HG02623 (cell line): ENCODE measurements around the gene GARNL3.

Experiments used
- ATAC-seq: cut with Tn5 transposase; IDR thresholded peaks from one replicate; pipeline ENCODE4 v1.9.1; 2021; ENCODE audit warnings: moderate library complexity; ENCODE audit not compliant: unreplicated experiment

GARNL3 gene

DNA sequence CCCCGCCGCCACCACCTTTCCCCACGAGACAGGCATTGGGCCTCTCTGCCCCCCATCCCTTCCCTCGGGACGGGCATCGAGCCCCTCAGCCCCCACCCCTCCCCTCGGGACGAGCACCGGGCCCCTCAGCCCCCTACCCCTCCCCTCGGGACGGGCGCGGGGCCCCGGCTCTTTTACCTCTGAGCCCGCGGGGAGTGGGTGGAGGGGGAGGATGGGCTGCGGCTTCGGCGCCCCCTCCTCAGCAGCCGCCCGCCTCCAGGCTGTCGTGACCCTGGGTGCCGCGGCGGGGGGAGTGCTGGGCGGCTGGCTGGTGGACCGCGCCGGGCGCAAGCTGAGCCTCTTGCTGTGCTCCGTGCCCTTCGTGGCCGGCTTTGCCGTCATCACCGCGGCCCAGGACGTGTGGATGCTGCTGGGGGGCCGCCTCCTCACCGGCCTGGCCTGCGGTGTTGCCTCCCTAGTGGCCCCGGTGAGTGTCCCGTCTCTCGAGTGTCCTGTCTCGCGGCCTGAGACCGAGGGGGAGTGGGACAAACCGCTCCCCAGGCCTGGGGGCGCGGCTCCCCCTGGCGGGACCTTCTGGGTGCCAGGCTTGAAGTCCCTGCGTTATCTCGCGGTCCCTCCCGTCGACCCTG, 133.2 kb downstream of the GARNL3 start:
- no peak for ATAC-seq

DNA sequence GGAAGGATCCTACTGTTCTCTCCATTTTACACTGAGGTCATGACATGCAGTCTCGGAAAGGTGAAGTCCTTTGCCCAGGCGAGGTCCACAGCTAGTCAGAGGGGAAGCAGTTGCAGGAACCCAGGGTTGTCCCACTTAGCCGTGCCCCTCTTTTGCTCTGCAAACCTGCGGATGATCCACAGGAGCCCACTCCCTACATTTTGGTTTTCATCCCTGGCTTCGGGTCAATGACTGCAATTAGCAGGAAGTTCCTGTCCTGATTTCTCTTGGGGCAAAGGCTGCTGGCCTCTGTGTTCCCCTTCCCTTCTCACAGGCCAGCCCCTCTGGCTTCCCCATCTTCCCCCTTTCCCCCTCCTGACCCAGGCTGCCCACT, 133.7 kb downstream of the GARNL3 start:
- ATAC-seq = no peak

DNA sequence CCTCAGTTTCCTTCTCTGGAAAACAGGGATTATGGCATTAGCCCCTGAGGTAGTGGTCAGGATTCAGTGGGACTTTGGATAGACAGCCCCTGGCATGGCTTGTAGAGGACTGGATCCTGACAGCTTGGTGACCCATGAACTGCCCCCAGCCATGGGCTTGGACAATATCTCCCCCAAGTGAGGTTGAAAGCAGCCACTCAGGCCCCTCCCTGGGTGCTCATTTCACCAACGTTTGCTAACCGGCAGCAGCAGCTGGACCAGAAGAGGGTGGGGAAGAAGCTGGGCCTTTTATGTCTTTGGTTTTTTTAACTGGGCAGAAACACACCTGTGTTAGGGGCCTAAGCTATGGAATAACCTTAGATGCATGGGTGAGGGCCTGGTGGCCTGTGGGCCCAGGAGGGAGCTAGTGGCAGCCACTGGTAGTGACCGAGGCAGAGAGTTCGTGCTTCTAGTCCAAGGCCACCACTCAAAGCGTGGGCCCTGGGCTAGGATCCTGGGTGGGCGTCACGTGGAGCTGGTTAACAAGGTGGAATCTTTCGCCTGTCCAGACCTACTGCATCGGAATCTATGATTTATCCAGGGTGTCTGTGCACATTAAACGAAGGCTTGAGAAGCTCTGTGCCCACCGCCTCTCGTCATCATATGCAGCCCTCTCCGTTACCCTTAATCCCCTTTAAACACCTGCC, 134.3 kb downstream of the GARNL3 start:
- no peak for ATAC-seq

DNA sequence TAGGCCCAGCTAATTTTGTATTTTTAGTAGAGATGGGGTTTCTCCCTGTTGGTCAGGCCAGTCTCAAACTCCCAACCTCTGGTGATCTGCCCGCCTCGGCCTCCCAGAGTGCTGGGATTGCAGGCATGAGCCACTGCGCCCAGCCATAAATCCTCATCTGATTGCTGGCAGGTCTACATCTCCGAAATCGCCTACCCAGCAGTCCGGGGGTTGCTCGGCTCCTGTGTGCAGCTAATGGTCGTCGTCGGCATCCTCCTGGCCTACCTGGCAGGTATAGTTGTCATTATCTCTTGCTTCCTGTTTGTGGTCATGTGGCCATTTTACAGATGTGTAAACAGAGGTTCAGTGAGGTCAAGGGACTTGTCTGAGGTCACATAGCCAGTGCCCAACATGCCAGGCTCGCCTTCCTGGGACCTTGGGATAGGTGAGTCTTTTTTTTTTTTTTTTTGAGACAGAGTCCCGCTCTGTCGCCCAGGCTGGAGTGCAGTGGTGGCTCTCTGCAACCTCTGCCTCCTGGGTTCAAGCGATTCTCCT, 135.2 kb downstream of the GARNL3 start:
- no peak for ATAC-seq

DNA sequence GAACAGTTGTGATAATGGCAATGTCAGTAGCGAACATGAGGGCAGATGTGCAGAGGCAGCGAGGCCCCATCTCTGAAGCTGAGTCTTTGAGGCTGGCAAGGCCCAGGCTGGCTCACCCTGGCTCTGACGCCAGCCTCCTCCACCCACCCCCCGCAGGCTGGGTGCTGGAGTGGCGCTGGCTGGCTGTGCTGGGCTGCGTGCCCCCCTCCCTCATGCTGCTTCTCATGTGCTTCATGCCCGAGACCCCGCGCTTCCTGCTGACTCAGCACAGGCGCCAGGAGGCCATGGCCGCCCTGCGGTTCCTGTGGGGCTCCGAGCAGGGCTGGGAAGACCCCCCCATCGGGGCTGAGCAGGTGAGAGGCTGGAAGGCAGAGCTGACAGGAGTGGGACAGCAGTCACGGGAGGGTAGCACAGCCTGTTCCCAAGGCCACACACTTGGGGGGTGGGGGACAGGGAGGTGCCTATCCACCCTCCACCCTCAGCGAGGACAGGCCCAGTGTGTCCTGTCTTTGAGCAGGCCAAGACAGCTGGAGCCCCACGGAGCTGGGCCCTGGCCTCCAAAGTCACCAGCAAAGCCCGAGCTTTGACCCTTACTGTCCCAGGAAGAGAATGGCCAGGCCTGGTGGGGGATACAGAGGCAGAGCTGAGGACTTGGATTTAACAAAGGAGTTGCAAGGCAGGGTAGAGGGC, 138.0 kb downstream of the GARNL3 start:
- ATAC-seq = no peak

DNA sequence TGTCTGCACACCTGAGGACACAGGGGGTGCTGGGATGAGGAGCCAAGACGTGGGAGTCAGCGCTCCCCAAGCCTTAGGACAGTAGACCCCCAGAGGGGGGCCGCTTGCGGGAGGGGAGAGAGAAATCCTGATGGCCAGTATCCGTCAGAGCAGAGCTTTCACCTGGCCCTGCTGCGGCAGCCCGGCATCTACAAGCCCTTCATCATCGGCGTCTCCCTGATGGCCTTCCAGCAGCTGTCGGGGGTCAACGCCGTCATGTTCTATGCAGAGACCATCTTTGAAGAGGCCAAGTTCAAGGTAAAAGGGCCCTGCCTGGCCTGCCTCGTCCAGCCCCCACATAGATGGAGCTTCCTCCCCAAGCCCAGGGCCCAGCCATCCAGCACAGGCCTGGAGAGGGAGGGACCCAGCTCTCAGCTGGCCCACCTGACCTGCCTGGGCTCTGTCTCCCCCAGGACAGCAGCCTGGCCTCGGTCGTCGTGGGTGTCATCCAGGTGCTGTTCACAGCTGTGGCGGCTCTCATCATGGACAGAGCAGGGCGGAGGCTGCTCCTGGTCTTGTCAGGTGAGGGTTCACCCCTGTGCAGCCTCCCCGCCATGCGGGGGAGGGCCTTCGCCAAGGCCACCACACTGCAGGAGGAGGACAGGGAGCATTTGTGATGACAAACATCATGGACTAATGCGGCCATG, 139.1 kb downstream of the GARNL3 start:
- ATAC-seq = no peak

DNA sequence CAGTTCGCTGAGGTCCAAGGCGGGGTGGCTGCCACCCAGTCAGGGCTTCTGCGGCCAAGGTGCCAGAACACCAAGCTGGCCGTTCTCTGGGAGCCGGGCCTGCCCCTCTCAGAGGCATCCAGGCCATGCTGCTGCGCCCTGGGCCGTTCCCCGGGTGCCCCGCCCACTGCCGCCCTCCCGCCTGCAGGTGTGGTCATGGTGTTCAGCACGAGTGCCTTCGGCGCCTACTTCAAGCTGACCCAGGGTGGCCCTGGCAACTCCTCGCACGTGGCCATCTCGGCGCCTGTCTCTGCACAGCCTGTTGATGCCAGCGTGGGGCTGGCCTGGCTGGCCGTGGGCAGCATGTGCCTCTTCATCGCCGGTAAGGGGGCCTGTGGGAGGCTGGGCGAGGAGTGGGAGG, 140.1 kb downstream of the GARNL3 start:
- no peak for ATAC-seq

DNA sequence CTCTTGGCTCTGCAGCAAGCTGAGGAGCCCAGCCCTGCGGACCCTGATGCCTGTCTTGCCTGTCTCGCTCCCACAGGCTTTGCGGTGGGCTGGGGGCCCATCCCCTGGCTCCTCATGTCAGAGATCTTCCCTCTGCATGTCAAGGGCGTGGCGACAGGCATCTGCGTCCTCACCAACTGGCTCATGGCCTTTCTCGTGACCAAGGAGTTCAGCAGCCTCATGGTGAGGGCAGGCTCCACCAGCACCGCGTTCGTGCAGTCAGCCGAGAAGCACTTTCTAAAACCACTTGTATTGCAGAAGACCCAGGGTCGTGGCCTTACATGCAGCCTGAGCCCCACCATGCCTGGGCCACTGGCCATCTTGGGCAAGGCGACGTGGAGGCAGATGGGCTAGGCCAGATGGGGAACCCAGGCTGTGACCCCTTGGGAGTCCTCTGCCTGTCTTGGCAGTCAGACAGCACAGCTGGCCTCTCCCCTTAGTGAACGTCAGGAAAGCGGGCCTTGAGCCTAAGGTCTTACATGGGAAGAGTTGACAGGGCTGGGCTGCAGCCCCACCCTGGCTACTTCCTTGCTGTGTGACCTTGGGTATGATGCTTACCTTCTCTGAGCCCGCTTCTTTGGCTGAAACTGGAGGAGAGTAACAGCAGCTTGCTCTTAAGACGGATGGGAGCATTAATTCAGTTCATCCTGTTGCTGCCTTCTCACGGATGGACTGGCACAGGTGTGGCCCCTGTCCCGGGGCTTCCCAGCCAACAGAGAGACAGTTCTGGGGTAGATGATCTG, 141.0 kb downstream of the GARNL3 start:
- ATAC-seq = no peak

DNA sequence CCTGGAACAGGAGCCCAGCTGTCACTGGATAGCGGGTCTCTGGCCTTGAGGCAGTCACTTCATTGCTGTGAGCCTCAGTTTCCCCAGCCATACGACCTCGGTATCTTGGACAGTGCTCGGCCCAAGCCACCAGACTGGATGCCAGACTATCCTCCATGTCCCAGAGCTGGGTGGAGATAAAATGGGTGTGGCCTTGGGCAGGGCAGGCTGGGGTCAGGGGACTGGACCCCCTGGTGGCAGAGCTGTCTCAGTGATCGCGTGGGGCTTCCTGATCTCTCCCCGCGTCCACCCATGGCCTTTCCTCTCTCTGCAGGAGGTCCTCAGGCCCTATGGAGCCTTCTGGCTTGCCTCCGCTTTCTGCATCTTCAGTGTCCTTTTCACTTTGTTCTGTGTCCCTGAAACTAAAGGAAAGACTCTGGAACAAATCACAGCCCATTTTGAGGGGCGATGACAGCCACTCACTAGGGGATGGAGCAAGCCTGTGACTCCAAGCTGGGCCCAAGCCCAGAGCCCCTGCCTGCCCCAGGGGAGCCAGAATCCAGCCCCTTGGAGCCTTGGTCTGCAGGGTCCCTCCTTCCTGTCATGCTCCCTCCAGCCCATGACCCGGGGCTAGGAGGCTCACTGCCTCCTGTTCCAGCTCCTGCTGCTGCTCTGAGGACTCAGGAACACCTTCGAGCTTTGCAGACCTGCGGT, 142.4 kb downstream of the GARNL3 start:
- no peak for ATAC-seq

DNA sequence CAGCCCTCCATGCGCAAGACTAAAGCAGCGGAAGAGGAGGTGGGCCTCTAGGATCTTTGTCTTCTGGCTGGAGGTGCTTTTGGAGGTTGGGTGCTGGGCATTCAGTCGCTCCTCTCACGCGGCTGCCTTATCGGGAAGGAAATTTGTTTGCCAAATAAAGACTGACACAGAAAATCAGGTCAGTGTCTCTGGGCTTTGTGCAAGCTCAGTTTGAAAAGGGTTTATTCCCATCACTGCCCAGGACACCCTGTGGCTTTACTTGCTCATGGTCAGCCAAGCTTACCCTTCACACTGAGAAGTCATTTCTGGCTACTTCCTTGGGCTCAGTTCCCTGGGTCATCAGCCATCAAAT, 142.9 kb downstream of the GARNL3 start:
- no peak for ATAC-seq

DNA sequence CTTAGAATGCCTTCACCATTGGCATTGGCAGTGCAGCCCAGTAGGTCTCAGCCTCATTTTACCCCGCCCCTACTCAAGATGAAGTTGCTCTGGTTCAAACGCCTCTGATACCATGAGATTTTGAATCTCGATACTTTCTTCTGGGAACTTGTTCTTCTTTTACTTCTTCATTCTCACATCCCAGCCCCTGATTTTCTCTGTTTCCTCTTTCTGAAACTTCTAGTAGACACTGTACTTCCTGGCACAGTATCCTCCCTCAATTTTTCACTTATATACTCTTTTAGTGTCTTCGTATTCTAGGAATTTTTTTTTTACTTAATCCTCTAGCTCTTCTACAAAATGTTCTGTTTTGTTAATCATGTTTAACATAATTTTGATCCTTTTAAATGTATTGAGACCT, 146.5 kb downstream of the GARNL3 start:
- ATAC-seq = no peak

DNA sequence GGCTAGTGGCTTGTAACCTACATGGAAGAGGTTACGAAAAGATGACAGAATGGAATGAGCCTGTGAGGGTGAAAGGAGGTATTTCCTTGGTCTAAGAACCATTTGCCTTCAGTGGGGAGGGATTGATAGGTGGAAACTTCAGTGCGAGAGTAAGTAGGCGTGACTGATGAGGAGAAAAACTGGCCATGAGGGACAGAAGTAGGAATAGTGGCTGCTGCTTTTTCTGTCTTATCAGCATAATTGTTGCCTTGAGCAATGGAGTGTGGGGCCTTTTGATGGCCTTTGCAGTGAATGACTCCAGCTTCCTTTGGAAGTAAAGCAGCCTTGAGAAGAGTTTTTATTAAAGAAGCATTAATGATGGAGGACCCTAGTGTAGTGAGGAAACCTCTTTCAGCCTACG, 150.6 kb downstream of the GARNL3 start:
- no peak for ATAC-seq

DNA sequence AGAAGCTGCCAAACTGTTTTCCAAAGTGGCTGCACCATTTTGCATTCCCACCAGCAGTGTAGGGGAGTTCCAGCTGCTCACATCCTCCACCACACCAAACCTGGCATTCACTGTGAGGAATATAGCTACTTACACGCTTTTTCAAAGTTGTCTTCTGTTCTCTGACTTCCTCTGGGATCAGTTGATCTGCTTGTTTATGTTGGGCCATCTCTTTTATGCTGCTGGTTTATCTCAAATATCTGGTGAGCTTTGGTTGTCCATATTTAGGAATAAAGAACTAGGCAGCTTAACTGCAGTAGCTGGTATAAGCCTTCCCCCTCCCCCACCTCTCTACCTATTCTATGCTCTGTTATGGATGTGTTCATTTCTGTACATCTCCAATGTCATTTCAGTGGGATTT, 151.1 kb downstream of the GARNL3 start:
- ATAC-seq = no peak

DNA sequence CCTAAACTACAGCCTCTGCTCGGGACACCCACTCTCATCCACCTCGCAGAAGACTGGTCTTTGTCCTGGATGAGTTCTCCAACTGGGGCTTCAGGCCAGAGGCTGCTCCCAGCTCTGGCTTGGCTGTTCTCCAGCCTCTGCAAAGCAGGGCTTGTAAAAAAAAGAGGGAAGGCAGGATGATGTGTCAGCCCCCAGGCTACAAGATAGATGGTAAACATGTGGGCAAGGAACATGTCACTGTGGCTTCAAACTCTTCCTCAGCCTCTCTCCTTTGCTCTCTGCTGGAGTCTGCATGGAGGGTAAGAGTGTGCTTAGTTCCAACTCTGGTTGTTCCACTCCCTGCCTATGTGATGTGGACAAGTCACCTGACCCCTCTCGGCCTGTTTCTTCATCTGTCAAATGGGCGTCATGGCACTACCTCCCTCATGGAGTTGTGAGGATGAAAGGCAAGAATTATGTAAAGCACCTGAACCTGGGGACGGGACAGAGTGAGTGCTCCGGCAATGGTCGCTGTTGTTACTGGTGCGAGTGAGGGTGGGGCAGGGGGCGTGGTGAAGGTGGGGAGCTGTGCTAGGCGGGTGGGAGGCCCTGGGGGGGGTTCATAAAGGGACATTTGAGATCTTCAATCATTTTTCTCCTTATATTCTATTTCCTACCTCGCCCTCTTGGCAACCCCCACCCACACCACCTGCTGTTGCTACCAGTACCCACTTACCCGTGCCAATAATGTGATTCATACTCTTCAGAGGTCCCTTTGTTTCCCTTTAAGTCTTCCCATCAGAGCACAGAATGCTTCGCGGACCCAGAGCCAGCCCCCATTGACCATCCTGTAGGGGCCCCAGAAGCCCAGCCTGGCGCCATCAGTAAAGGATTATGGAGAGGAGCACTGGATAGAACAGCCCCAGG, 152.8 kb downstream of the GARNL3 start:
- no peak for ATAC-seq

DNA sequence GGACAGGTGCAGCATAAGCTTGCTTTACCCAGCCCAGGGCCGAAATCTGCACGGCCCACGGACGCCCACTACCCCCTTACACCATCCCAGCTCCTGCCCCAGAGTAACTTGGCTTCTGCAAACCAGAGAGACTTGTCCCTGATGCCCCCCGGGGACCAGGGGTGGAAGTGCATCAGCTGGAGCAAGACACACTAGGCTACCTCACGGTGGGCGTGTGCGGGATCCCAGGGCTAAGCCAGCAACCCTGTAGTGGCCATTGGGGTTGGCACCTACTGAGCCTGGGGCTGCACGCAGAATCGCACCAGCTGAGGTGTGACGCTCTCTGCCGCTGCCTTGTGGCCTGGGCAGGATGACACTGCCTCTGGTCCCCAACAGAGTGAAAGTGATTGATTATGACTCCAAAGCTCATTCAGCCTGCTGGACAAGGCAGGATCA, 153.5 kb downstream of the GARNL3 start:
- ATAC-seq = no peak

DNA sequence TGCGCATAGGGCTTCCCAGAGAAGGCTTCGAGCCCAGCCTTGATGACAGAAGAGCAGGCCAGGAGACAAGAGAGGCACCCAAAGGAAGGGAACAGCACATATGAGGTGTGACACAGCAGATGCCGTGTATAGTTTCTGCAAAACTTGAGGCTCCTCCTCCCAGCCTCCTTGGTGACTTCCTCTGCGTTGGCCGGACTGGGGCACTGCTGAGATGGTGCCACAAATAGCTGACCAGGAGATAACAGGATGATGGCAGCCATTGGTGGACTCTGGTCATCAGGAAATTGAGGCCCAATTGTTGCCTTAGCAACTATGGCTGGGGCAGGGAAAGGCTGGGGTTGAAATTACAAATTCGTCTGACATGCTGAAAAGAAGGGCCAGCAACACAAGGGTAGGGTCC, 154.8 kb downstream of the GARNL3 start:
- ATAC-seq = no peak

DNA sequence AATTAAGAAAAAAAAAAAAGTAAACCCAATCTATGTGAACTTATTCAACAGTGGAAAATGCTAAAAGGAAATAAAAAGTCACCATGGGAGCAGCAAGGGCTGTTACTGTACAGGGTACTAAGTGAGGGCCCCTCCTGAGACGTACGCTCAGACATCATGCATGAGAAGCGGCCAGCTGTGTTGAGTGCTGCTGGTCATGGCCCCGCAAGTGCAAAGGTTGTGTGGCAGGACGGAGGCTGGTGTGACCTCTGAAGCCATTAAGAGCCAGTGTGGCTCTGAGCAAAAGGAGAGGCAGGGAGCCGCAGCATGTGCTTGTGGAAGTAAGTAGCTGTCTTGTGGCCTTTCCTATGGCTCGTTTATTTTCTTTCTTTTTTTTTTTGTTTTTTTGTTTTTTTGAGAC, 156.5 kb downstream of the GARNL3 start:
- ATAC-seq = no peak

DNA sequence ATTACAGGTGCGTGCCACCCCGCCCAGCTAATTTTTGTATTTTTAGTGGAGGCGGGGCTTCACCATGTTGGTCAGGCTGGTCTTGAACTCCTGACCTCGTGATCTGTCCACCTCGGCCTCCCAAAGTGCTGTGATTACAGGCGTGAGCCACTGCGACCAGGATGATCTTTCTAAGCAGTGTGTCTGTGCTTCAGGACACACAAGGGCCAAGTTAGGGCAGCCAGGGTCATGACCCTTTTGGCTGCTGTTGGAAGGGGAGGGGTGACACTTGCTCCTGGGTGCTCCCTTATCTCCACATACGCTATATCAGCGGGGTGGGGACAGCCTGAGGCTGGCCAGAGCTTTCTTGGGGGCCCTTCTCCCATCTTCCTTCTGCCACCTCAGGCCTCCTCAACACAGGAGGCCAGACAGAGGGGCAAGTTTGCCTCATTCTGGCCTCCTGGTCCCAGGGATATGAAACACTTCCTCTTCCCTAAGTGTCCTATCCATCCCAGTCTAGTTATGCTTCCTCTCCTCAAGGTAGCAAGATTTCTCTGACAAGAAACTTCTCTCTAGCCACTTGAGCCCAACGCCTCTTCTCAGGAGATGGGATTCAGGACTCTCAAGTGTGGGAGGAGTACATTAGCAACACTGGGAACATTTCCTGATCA, 157.7 kb downstream of the GARNL3 start:
- no peak for ATAC-seq

DNA sequence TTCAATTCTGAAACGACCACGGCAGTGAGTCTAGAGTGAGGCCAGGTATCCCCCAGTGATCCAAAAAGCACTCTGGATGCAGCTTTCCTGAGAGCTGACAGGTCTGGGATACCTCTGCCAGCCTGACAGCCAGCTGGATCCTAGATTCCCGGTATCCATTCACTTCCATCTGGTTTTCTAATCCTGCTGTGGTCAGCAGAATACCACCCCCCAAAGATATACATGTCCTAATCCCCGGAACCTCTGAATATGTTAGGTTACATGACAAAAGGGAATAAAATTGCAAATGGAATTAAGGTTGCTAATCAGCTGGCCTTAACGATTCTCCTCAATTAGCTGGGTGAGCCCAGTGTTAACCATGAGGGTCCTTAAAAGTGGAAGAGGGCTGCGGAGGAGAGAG, 158.2 kb downstream of the GARNL3 start:
- no peak for ATAC-seq
